ENCODE data around the gene IQCB1. TPM values are rescaled to one million over a fixed set of nuclear protein-coding genes. Genes with fewer than 3 reads are reported as not detected.

IQCB1 gene
- total and polyA plus RNA-seq, 2 of the 8 experiments (the other 6 are each of a cell fraction or from before 2014, with no cell fraction given), result 21.7 to 31.2 TPM

- Histone ChIP-seq H3K36me3 (ENCODE audit: control insufficient read depth in 2 of 4, insufficient read depth in 4 of 4, low read length in 3 of 4) (peaks cover 0 to 26% (median 4%) of the 10 kb centered on the region in 4 experiments; a peak in 3 of 8 replicates), H2BK15ac (ENCODE audit: low read length) (no peak overlapping the region), H2BK12ac (ENCODE audit: low read depth, low read length) (no peak overlapping the region), H3K4ac (replicated peaks; ENCODE audit: insufficient read length, low read depth, low read length) (no peak overlapping the region), H3K56ac (replicated peaks; ENCODE audit: insufficient read length, low read depth, low read length) (no peak overlapping the region), H2AK5ac (ENCODE audit: low read depth, low read length) (no peak overlapping the region), H3K79me1 (ENCODE audit: low read depth, low read length) (no peaks in the 10 kb centered on the region), H3K27ac (ENCODE audit: low read depth, low read length) (no peak overlapping the region), H3K23ac (ENCODE audit: insufficient read length) (no peak overlapping the region), H3K9ac (replicated peaks in 1 of 4; ENCODE audit: extremely low read depth in 1 of 4, low read depth in 3 of 4, low read length in 3 of 4) (no peak overlapping the region), H3K4me2 (ENCODE audit: insufficient read depth in 1 of 2, low read depth in 2 of 2, low read length in 2 of 2) (no peak overlapping the region), H4K5ac (ENCODE audit: insufficient read length, low read depth, low read length) (no peak overlapping the region), H3K79me2 (ENCODE audit: control insufficient read depth in 1 of 2, insufficient read depth in 2 of 2, low read length in 2 of 2) (no peaks in the 10 kb centered on the region), H4K91ac (replicated peaks; ENCODE audit: insufficient read length, low read length) (no peak overlapping the region), H3K27me3 (replicated peaks in 1 of 4; ENCODE audit: control insufficient read depth in 3 of 4, extremely low read depth in 1 of 4, insufficient read depth in 3 of 4, low read length in 3 of 4) (no peaks in the 10 kb centered on the region), H4K8ac (ENCODE audit: extremely low read depth, insufficient read depth, low read length) (no peak overlapping the region), H3K9me3 (ENCODE audit: insufficient read depth in 2 of 2, low read depth in 1 of 2, low read length in 1 of 2) (no peaks in the 10 kb centered on the region), H3K23me2 (ENCODE audit: low read depth, low read length) (no peaks in the 10 kb centered on the region), H3K18ac (ENCODE audit: extremely low read depth, low read length) (no peak overlapping the region), H3K4me1 (replicated peaks in 1 of 4; ENCODE audit: control insufficient read depth in 3 of 4, insufficient read depth in 4 of 4, low read length in 3 of 4) (no peaks in the 10 kb centered on the region), H2BK20ac (ENCODE audit: low read length) (no peak overlapping the region), H3K14ac (ENCODE audit: insufficient read length) (no peak overlapping the region), H2BK120ac (replicated peaks; ENCODE audit: low read depth, low read length) (no peak overlapping the region), H4K20me1 (replicated peaks in 1 of 2; ENCODE audit: control insufficient read depth in 1 of 2, insufficient read depth in 2 of 2, low read length in 2 of 2) (no peaks in the 10 kb centered on the region), H2AFZ (ENCODE audit: low read length) (no peak overlapping the region), H2BK5ac (ENCODE audit: low read depth, low read length) (no peak overlapping the region), H3K4me3 (ENCODE audit: extremely low read depth in 1 of 4, insufficient read depth in 2 of 4, low read depth in 3 of 4, low read length in 4 of 4) (no peak overlapping the region)
- TF ChIP-seq RBBP5 (IDR thresholded peaks at IDR 0.05; ENCODE audit: borderline replicate concordance, low read depth, low read length) (no peak), RNF2 (IDR thresholded peaks at IDR 0.05; ENCODE audit: borderline replicate concordance, low read depth, low read length, missing control alignments, poor library complexity, severe bottlenecking) (no peak), NANOG (IDR thresholded peaks at IDR 0.05; ENCODE audit: insufficient read depth, low read depth, low read length, poor library complexity, severe bottlenecking) (no peak)
- no peak for FAIRE-seq
- ChIA-PET POLR2A (ENCODE audit: partially characterized antibody) (interaction anchor here (0.6 kb wide), 1 partner anchor 13 kb away, joined by 3 read pairs; no protein-coding TSS in a partner anchor), CTCF (ENCODE audit: partially characterized antibody) (interaction anchor here (1.5 kb wide), 1 partner anchor 35 kb away, joined by 4 read pairs; no protein-coding TSS in a partner anchor)
- no peak for DNase-seq (ENCODE audit: low read depth in 1 of 2, low spot score in 2 of 2)
These were observed 34.0 kb downstream of the IQCB1 start for GRCh38 chr3:121800906-121801305.
